ENCODE data around the gene PLXDC1.

Gene PLXDC1

GRCh38 chr17:39183720-39184119 lies 32.3 kb upstream of the PLXDC1 start:
- no peak for DNase-seq (ENCODE audit: low read depth in 1 of 2, low spot score in 1 of 2)
- Histone ChIP-seq H3K4me3 (replicated peaks; ENCODE audit: insufficient read depth, low read length) (no peak overlapping the region), H3K27ac (replicated peaks) (no peak overlapping the region), H3K27me3 (ENCODE audit: insufficient read depth, poor library complexity, severe bottlenecking) (no peaks in the 10 kb centered on the region)
- TF ChIP-seq REST (IDR thresholded peaks at IDR 0.05; ENCODE audit: insufficient replicate concordance, low read depth) = no peak
- TF ChIP-seq POLR2AphosphoS5 (IDR thresholded peaks at IDR 0.05; ENCODE audit: low read depth) = no peak
- no peak for TF ChIP-seq GABPA (IDR thresholded peaks at IDR 0.05; ENCODE audit: low read depth)
- no peak for TF ChIP-seq SPI1 (IDR thresholded peaks at IDR 0.05; ENCODE audit: borderline replicate concordance, low read depth)
- no peak for TF ChIP-seq CTCF (IDR thresholded peaks at IDR 0.05; ENCODE audit: insufficient read depth, low read length)

- no peaks in the 10 kb centered on the region for H3K27me3 ChIP-seq (ENCODE audit: insufficient read depth, poor library complexity, severe bottlenecking)
- DNase-seq (ENCODE audit: low read depth in 1 of 2, low spot score in 1 of 2) = no peak
- no peak overlapping the region for H3K4me3 ChIP-seq (replicated peaks; ENCODE audit: insufficient read depth, low read length)
- TF ChIP-seq CTCF (IDR thresholded peaks at IDR 0.05; ENCODE audit: insufficient read depth, low read length) = no peak
- TF ChIP-seq GABPA (IDR thresholded peaks at IDR 0.05; ENCODE audit: low read depth) = no peak
- TF ChIP-seq REST (IDR thresholded peaks at IDR 0.05; ENCODE audit: insufficient replicate concordance, low read depth) = no peak
- TF ChIP-seq SPI1 (IDR thresholded peaks at IDR 0.05; ENCODE audit: borderline replicate concordance, low read depth) = no peak
- no peak for TF ChIP-seq POLR2AphosphoS5 (IDR thresholded peaks at IDR 0.05; ENCODE audit: low read depth)
- no peak overlapping the region for H3K27ac ChIP-seq (replicated peaks)
Measured at GRCh38 chr17:39183045-39183444, 31.6 kb upstream of the PLXDC1 start.

GRCh38 chr17:39181303-39181702 lies 29.9 kb upstream of the PLXDC1 start:
- no peak for DNase-seq (ENCODE audit: low read depth in 1 of 2, low spot score in 1 of 2)
- Histone ChIP-seq H3K27me3 (ENCODE audit: insufficient read depth, poor library complexity, severe bottlenecking) (no peaks in the 10 kb centered on the region), H3K27ac (replicated peaks) (no peak overlapping the region), H3K4me3 (replicated peaks; ENCODE audit: insufficient read depth, low read length) (no peak overlapping the region)
- TF ChIP-seq POLR2AphosphoS5 (IDR thresholded peaks at IDR 0.05; ENCODE audit: low read depth) (no peak), SPI1 (IDR thresholded peaks at IDR 0.05; ENCODE audit: borderline replicate concordance, low read depth) (no peak), GABPA (IDR thresholded peaks at IDR 0.05; ENCODE audit: low read depth) (no peak), REST (IDR thresholded peaks at IDR 0.05; ENCODE audit: insufficient replicate concordance, low read depth) (no peak), CTCF (IDR thresholded peaks at IDR 0.05; ENCODE audit: insufficient read depth, low read length) (no peak)
